HFF-Myc (cell line): ENCODE results near the gene SPAG16.

Experiments used
- DNase-seq: peaks from one replicate; pipeline ENCODE4 v3.0.0-alpha.2; 2011; ENCODE audit warnings: low read depth; ENCODE audit errors: extremely low read depth
- H3K4me3 ChIP-seq: replicated peaks from 2 replicates; pipeline ENCODE4 v1.5.1; 2011; ENCODE audit warnings: low read depth, mild to moderate bottlenecking, control low read depth, low read length
- TF ChIP-seq, protein P1 (sequence below): IDR thresholded peaks from 2 replicates; pipeline ENCODE4 v1.5.1; 2012; ENCODE audit warnings: mild to moderate bottlenecking, low read depth, low read length, control low read depth; ENCODE audit errors: missing control alignments

SPAG16 gene

DNA sequence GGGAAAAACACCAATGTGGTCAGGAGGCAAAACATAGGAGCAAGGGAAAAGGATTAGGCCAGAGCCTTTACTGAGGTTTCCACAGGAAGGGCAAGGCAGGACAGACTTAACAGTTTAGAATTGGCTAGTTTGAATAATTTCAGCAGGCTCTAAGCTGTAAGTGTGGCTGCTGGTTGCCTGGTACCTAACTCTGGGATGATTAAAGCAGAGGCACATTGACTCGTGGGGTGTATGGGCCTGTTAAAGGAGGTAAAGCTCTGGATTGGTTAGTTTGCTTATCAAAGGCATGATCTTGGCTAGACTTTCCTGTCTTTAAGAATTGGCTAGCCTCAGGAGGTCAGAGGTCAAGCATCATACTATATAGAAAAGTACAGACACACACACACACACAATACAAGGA lies 132.6 kb downstream of the SPAG16 start:
- H3K4me3 ChIP-seq: no peak overlapping the region
- TF ChIP-seq, protein P1, sequence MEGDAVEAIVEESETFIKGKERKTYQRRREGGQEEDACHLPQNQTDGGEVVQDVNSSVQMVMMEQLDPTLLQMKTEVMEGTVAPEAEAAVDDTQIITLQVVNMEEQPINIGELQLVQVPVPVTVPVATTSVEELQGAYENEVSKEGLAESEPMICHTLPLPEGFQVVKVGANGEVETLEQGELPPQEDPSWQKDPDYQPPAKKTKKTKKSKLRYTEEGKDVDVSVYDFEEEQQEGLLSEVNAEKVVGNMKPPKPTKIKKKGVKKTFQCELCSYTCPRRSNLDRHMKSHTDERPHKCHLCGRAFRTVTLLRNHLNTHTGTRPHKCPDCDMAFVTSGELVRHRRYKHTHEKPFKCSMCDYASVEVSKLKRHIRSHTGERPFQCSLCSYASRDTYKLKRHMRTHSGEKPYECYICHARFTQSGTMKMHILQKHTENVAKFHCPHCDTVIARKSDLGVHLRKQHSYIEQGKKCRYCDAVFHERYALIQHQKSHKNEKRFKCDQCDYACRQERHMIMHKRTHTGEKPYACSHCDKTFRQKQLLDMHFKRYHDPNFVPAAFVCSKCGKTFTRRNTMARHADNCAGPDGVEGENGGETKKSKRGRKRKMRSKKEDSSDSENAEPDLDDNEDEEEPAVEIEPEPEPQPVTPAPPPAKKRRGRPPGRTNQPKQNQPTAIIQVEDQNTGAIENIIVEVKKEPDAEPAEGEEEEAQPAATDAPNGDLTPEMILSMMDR: no peak
- DNase-seq: no peak

- no peak for DNase-seq
- TF ChIP-seq, protein P1: no peak
- H3K4me3 ChIP-seq: no peak overlapping the region
Measured at GRCh38 chr2:213419980-213420379, 135.7 kb downstream of the SPAG16 start.

DNA sequence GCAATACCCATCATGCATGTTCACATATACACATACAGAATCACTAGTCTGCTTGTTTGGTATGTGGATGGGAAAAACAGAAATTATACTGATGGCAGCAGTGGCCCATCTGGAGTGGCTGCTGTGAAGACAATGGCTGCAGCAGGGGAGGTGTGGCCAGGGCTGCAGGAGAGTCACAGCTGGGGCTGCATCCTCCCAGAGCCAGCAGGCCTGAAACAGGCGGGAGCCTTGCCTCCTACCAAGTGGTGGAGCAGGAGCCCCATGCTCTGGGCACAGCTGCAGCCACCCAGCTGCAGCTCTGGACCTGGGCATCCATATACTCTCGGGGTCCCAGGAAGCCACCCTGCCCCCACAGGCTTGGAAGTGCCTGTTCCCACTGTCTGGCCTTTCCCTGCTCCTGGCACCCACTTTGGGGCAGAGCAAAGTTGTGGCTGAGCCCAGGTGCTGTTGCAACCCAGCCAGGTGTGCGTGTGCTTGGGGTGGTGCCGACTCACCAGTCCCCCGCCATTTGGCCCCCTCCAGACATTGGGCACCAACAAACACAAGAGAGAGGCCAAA lies 136.6 kb downstream of the SPAG16 start:
- TF ChIP-seq, protein P1: no peak
- no peak for DNase-seq
- H3K4me3 ChIP-seq: no peak overlapping the region

DNA sequence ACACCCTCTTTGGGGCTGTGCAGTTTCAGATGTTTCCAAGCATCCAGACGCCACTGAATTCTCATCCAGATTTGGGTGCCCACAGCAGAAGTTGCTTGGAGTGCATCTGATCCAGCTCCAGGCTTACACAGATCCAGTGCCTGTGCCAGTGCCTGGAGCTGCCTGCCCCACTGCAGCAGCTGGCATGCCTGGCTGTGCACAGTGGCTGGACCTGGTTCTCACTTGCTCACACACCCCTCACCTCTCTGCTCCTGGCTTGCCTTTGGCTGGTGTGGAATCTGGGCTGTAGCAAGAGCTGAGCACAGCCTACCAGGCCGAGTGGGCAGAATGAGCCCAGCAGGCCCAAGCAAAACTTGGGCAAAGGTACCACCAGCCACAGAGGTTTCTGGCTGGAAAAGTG lies 137.9 kb downstream of the SPAG16 start:
- H3K4me3 ChIP-seq: no peak overlapping the region
- TF ChIP-seq, protein P1: no peak
- no peak for DNase-seq

DNA sequence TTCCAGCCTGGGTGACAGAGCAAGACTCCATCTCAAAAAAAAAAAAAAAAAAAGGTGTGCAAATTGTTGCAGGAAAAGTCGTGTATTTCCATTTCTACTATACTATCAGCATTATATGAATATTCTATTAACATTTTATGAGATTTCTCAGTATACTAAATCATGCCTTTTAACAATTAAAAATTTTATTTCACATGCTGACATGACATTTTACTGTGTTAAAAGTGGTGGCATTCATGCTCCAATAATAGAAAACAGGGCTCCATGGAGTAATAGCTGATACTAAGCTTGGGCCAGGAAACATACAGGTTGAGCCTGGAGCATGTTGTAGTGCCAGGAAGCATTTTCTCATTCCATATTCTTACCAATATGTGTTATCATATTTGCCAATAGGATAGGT lies 141.4 kb downstream of the SPAG16 start:
- DNase-seq: no peak
- TF ChIP-seq, protein P1: no peak
- no peak overlapping the region for H3K4me3 ChIP-seq

GRCh38 chr2:213429516-213429915 lies 145.3 kb downstream of the SPAG16 start:
- no peak for DNase-seq
- no peak overlapping the region for H3K4me3 ChIP-seq
- TF ChIP-seq, protein P1: no peak

- TF ChIP-seq, protein P1: no peak
- DNase-seq: no peak
- no peak overlapping the region for H3K4me3 ChIP-seq
Measured at GRCh38 chr2:213443921-213444320, 159.7 kb downstream of the SPAG16 start.
